Right lobe of liver (tissue), 6 donors: Measurements from ENCODE around the gene USH1C. TPM values are rescaled to one million over a fixed set of nuclear protein-coding genes. Genes with fewer than 3 reads are reported as not detected.

Source experiments
- ATAC-seq, 4 donors: fragments of 200-7000 bp; cut with Tn5 transposase; one replicate each; pipeline ENCODE4 v1.9.1; 2020; ENCODE audit warnings: mild to moderate bottlenecking in 4 of 4, moderate library complexity in 4 of 4
- DNase-seq, 3 donors: peaks; one replicate each; pipeline ENCODE4 v3.0.0-alpha.2; 2020
- H3K27ac ChIP-seq, 3 donors: fragments of 200-600 bp; one replicate each; pipeline ENCODE4 v1.8.0; 2022
- H3K27me3 ChIP-seq, 2 donors: fragments of 200-600 bp; one replicate each; pipeline ENCODE4 v1.8.0; 2022
- H3K36me3 ChIP-seq, 4 donors: fragments of 200-600 bp; sonication (generic) in 1 of 4; one replicate each; pipeline versions ENCODE4 v1.5.1 to v1.8.0; 2017 to 2022; ENCODE audit warnings: control low read depth in 1 of 4
- H3K4me1 ChIP-seq, 4 donors: fragments of 200-600 bp; sonication (generic) in 1 of 4; one replicate each; pipeline versions ENCODE4 v1.5.1 to v1.8.0; 2017 to 2022; ENCODE audit warnings: control low read depth in 1 of 4
- H3K4me3 ChIP-seq, 3 donors: fragments of 200-600 bp; one replicate each; pipeline ENCODE4 v1.8.0; 2022
- H3K9me3 ChIP-seq, 4 donors: fragments of 200-600 bp; sonication (generic) in 1 of 4; one replicate each; pipeline versions ENCODE4 v1.5.1 to v1.8.0; 2017 to 2022; ENCODE audit warnings: control low read depth in 1 of 4
- CTCF ChIP-seq, 4 donors: fragments of 200-600 bp in 3 of 4; fragments of 450-650 bp in 1 of 4; IDR thresholded peaks; one replicate each; pipeline versions ENCODE4 v1.5.1 to v1.8.0; 2016 to 2022; ENCODE audit warnings: antibody characterized with exemption in 4 of 4, mild to moderate bottlenecking in 2 of 4
- POLR2A ChIP-seq: fragments of 450-650 bp; IDR thresholded peaks from one replicate; pipeline ENCODE4 v1.6.1; 2017; ENCODE audit warnings: antibody characterized with exemption, mild to moderate bottlenecking
- WGBS: methylation state at CpG from one replicate; pipeline ENCODE4 v1.1.6; 2018; ENCODE audit warnings: low coverage, low lambda C conversion rate; ENCODE audit not compliant: insufficient coverage; ENCODE audit errors: missing lambda C conversion rate; 5-methylcytosine and 5-hydroxymethylcytosine counted together
- intact Hi-C, 2 donors: fragments of 100-400 bp; cut with DNase I; formaldehyde crosslinking; loops; one replicate each; pipeline versions ENCODE4 v1.11.2 to v1.14.1; 2022
- total RNA-seq, 6 experiments: library from RNA; depleted of rRNA in 2 of 6; stranded (reverse); fragments of >200 nt in 2 of 6; fragmentation: NEBNext Ultra II Directional in 3 of 6; extraction: Animal tissue kit (Norgen Biotek cat#: 25700) in 3 of 6; gene quantifications; one replicate each; pipeline versions ENCODE4 v1.1.0 to v1.2.4, GENCODE V29; 2016 to 2023
- donor health status: DM: no; HTN: yes; CAD: no.
- donor health status: DM: no; HTN: no; CAD: no.
- donor health status: DM: no; HTN: no; CAD: no.
- donor health status: DM: no; HTN: yes; CAD: no.
- donor health status: DM: no; HTN: yes; CAD: no.

USH1C gene
- total RNA-seq, 6 experiments from 2014 or later = 0.15 to 1.2 (median 0.58) TPM

DNA sequence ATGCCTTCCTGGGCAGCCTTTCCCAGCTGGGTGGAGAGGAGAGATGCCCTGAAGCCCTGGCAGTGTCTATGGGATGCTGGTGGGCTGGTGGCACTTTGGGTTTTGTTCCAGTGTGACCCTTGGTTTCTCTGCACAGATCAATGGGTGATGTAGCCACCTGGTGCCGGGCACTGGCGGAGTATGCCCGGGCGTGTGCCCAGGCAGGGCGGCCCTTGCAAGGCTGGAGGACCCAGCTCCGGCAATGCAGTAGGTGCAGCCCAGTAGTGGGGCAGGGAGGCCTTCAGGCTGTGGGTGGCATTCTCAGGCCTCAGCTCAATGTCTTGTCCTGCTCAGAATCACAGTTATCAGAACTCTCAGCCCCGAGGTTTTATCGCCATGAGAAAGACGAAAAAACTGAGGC lies 14.7 kb upstream of the USH1C start:
- Histone ChIP-seq H3K36me3 (no peaks in the 10 kb centered on the region), H3K4me1 (no peaks in the 10 kb centered on the region), H3K27me3 (no peaks in the 10 kb centered on the region), H3K9me3 (no peaks in the 10 kb centered on the region), H3K27ac (no peak overlapping the region), H3K4me3 (no peak overlapping the region)
- TF ChIP-seq POLR2A (no peak), CTCF (IDR thresholded peaks at IDR 0.05) (no peak)
- no CpG with 5 or more reads among the region's 9 CpGs for WGBS
- intact Hi-C loops = no loop called here
- peak in 1 of 3 donors; percentile 8 for DNase-seq
- no peak for ATAC-seq

DNA sequence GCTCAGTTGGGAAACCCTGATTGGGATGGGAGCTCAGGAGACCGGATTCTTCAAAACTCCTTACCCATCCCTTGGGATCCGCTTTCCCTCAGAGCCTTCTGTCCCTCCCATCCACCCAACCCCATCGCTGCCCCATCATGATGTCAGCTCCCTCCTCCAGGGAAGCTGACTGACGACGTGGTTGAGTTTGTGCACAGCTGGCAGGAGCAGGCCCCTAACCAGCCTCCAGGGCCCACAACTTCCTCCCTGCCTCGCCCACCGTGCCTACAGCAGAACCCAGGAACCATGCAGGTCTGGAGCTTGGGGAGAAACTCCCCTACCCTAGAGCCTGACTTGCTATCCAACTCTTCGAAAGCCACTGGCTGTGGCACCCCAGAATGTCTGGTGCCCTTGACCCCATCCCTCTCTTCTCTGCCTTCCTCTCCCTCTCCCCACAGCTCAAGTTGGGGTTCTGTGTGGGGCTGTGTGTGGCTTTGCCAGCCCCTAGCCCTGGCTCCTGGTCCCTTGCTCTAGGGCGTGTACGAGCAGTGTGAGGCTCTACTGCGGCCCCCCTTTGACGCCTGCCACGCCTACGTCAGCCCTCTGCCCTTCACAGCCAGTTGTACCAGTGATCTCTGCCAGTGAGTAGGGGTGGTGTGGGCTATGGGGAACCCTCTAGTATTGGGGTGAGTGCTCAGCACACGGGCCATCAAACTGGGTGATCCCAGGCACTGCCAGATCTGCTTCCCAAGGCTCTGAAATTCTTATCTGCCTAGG lies 14.0 kb upstream of the USH1C start:
- TF ChIP-seq CTCF (IDR thresholded peaks at IDR 0.05) (no peak), POLR2A (no peak)
- Histone ChIP-seq H3K27me3 (no peaks in the 10 kb centered on the region), H3K27ac (no peak overlapping the region), H3K36me3 (no peaks in the 10 kb centered on the region), H3K4me1 (no peaks in the 10 kb centered on the region), H3K9me3 (no peaks in the 10 kb centered on the region), H3K4me3 (no peak overlapping the region)
- ATAC-seq (no peak), DNase-seq (peak in 1 of 3 donors; percentile 20)
- 81% methylated on average over 13 of the region's 15 CpGs for WGBS
- intact Hi-C loops = no loop called here

- no peaks in the 10 kb centered on the region for H3K36me3 ChIP-seq
- intact Hi-C loops = no loop called here
- TF ChIP-seq CTCF (IDR thresholded peaks at IDR 0.05) (no peak), POLR2A (no peak)
- WGBS = 70% methylated on average over 1 of the region's 8 CpGs
- H3K9me3 ChIP-seq = no peaks in the 10 kb centered on the region
- ATAC-seq = no peak
- no peak overlapping the region for H3K4me3 ChIP-seq
- H3K4me1 ChIP-seq = no peaks in the 10 kb centered on the region
- H3K27me3 ChIP-seq = no peaks in the 10 kb centered on the region
- H3K27ac ChIP-seq = no peak overlapping the region
- no peak for DNase-seq
Observed at GRCh38 chr11:17556999-17557398, 12.8 kb upstream of the USH1C start.

- WGBS = 78% methylated on average over 4 of the region's 4 CpGs
- Histone ChIP-seq H3K27me3 (no peaks in the 10 kb centered on the region), H3K36me3 (no peaks in the 10 kb centered on the region), H3K4me3 (no peak overlapping the region), H3K9me3 (no peaks in the 10 kb centered on the region), H3K27ac (no peak overlapping the region), H3K4me1 (no peaks in the 10 kb centered on the region)
- DNase-seq = no peak
- intact Hi-C loops = no loop called here
- TF ChIP-seq CTCF (IDR thresholded peaks at IDR 0.05) = no peak
- TF ChIP-seq POLR2A = no peak
- ATAC-seq = no peak
Observed at GRCh38 chr11:17554487-17554886, 10.3 kb upstream of the USH1C start.

DNA sequence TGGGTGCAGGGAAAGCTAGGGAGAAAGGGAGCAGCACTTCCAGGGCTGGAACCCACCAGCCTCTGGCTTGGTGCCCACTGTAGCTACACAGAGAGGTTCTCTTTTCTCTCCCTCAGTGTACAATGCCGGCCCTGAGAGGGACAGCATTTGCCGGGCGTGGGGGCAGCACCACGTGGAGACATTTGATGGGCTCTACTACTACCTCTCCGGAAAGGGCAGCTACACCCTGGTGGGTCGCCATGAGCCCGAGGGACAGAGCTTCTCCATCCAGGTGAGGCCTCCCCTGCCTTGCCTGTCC lies 9.0 kb upstream of the USH1C start:
- no peak overlapping the region for H3K4me3 ChIP-seq
- no peaks in the 10 kb centered on the region for H3K27me3 ChIP-seq
- no CpG with 5 or more reads among the region's 7 CpGs for WGBS
- no peak for TF ChIP-seq CTCF (IDR thresholded peaks at IDR 0.05)
- no peak for TF ChIP-seq POLR2A
- DNase-seq (no peak), ATAC-seq (no peak)
- no peak overlapping the region for H3K27ac ChIP-seq
- intact Hi-C loops = no loop called here
- no peaks in the 10 kb centered on the region for H3K36me3 ChIP-seq
- no peaks in the 10 kb centered on the region for H3K9me3 ChIP-seq
- H3K4me1 ChIP-seq = no peaks in the 10 kb centered on the region
